ENCODE data around the gene LAP3.

DNA sequence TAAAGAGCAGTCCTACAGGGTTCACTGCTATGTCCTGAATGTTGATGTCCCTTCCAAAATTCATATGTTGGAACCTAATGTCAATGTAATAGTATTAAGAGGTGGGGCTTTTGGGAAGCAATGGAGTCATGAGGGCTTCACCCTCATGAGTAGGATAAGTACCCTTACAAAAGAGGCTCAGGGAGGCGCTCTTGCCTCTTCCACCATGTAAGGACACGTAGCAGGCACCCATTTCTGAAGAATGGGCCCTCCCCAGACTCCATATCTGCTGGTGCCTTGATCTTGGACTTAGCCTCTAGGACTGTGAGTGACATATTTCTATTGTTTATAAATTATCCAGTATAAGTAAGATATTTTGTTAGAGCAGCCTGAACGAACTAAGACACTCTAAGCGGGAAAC lies 53.2 kb downstream of the LAP3 start:
- TF ChIP-seq CTCF (IDR thresholded peaks at IDR 0.05) (no peak), POLR2A (IDR thresholded peaks at IDR 0.05) (no peak)

Data from adrenal gland (tissue), 5 donors.